GM12801 (cell line): Measurements from ENCODE around the gene GABBR2.

ENCODE experiments used
- CTCF ChIP-seq: IDR thresholded peaks from one replicate; pipeline ENCODE4 v1.5.1; 2011; ENCODE audit warnings: control low read depth; ENCODE audit not compliant: insufficient read length; ENCODE audit errors: extremely low read depth

GABBR2 gene

GRCh38 chr9:98418578-98419259 lies 290.0 kb downstream of the GABBR2 start:
- no peak for TF ChIP-seq CTCF

GRCh38 chr9:98416294-98417248 lies 292.2 kb downstream of the GABBR2 start:
- TF ChIP-seq CTCF: no peak

DNA sequence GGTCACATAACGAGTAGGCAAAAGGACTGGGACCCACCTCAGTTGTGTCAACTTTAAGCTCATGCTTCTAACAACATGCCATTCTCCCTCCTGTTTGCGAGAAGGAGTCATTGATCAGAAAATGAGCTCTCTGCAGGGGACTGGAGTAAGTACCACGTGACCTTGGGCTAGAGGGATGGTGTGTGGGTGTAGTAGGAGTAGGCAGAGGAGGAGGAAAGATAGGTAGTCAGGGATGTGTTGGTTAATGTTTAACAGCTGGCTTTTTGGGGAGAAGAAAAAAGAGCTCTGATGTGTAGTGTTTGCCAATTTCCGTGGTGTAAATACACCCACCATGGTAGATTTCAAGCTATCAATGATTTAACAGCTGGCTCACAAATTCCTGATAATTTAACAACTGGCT lies 293.0 kb downstream of the GABBR2 start:
- no peak for TF ChIP-seq CTCF

DNA sequence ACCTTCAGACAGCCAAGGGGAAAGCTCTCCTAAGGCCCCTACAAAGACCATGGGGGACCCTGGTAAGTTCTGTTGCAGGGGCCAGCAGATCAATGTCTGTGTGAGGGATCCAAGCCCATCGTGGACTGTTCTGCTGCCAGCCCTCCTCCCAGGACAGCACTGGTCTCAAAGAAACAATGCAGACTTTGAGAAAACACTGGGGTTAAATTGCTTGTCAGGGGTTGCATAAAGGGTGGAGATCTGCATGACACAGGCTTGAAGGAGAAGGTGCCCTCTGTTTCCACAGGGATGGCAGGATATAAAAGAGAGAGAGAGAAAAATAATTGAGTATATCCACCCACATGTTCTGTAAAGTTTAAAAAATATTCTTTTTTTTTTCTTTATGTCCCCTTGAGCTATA lies 295.7 kb downstream of the GABBR2 start:
- TF ChIP-seq CTCF: no peak

- TF ChIP-seq CTCF: no peak
Observed at GRCh38 chr9:98412101-98412842, 296.5 kb downstream of the GABBR2 start.

DNA sequence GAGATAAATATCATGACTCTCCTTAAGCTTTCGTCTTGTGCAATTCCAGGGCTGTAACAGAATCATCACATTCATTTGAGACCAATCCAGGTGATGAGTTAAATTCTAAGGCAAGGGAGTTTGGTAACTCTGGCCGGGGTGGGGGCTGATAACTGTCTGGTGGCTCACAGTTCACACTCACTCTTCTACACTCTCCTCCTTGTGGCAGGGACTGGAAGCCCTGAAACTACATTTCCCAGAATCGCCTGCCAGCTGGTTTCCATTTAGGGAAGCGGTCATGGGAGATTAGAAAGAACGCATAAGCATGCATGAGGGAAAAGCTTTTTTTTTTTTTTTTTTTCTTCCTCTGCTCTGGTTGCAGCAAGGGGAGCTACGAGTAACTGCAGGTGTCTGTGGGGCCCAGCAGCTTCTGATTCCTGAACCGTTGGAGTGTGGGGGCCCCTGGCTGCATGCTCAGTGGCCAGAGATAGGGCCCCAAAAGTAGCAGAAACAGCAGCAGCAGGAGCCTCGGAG lies 298.5 kb downstream of the GABBR2 start:
- no peak for TF ChIP-seq CTCF

GRCh38 chr9:98409719-98410118 lies 299.0 kb downstream of the GABBR2 start:
- no peak for TF ChIP-seq CTCF
